Measurements from ENCODE around the gene EXT2. TPM values are rescaled to one million over a fixed set of nuclear protein-coding genes. Genes with fewer than 3 reads are reported as not detected.

The EXT2 gene
- total and polyA plus RNA-seq, 2 of the 13 experiments (the other 11 are each of a cell fraction or from before 2014, with no cell fraction given), result 61.5 to 68.7 TPM

DNA sequence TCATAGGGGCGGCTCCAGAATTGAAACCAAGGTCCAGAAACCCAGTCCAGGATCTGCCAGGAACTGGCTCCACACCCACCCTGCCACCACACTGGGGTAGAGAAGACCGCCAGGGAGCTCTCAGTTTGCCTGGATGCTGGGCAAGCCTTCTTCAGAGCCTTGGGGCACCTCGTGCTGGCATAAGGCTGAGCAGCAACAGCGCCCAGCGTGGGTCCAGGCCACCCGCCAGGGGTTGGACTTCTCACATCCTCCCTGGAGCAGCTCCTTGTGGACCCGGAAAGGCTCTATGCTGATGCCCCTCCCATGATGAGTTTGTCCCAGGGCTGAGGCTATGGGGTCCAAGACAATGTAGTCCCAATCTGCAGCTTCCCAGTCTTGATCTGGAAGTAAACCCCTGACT is 184.8 kb downstream of the EXT2 start:
- DNase-seq (ENCODE audit: low spot score) (no peak), ATAC-seq (no peak), FAIRE-seq (no peak)
- Histone ChIP-seq H2AFZ (ENCODE audit: low read length) (no peak overlapping the region), H3K27ac (ENCODE audit: extremely low read length, insufficient read depth, low read length) (no peak overlapping the region), H3K4me1 (ENCODE audit: insufficient read depth, low read length) (peaks cover 7% of the 10 kb centered on the region; the same call in 1 of the 2 replicates), H4K20me1 (ENCODE audit: insufficient read depth, low read length) (no peaks in the 10 kb centered on the region), H3K9ac (ENCODE audit: insufficient read depth, low read depth, low read length) (no peak overlapping the region), H3K36me3 (replicated peaks in 1 of 2; ENCODE audit: control insufficient read depth in 1 of 2, insufficient read depth in 2 of 2, low read length in 2 of 2) (no peaks in the 10 kb centered on the region), H3K9me3 (ENCODE audit: low read length) (0 out of 2 replicates have a peak, but pooled peaks cover 7% of the 10 kb centered on the region), H3K79me2 (ENCODE audit: insufficient read depth, low read length) (no peaks in the 10 kb centered on the region), H3K4me3 (replicated peaks in 1 of 3; ENCODE audit: insufficient read depth in 1 of 3, low read depth in 2 of 3, low read length in 3 of 3) (no peak overlapping the region), H3K4me2 (ENCODE audit: low read depth, low read length) (no peak overlapping the region), H3K27me3 (ENCODE audit: control insufficient read depth in 1 of 2, insufficient read depth in 2 of 2, low read length in 2 of 2) (peaks cover 1 to 12% of the 10 kb centered on the region in 2 experiments; a peak in 2 of 5 replicates)
- intact Hi-C loops (cut with micrococcal nuclease; ENCODE audit: unreplicated experiment), result no loop called here
- no TSS peak for BruUV-seq (replicated peaks)
- in situ Hi-C loops (cut with HindIII; ENCODE audit: extremely low pct_ligation_motif_present, low pct_unique_long_range_greater_than_20kb), result loop anchor here (25.0 kb wide), 1 partner anchor 257 kb away; no protein-coding TSS in a partner anchor
- 30% methylated on average over 3 of the region's 7 CpGs for WGBS (ENCODE audit: low lambda C conversion rate)
- no peak for TF ChIP-seq MAZ (IDR thresholded peaks at IDR 0.05; ENCODE audit: borderline replicate concordance, low read depth, low read length)
- no peak for TF ChIP-seq MAZ (CRISPR knock-in tag; IDR thresholded peaks at IDR 0.05; ENCODE audit: low read depth)
- no peak for TF ChIP-seq ZNF138 (CRISPR knock-in tag; IDR thresholded peaks at IDR 0.05; ENCODE audit: low read depth)
- no peak for TF ChIP-seq ZNF777 (CRISPR knock-in tag; IDR thresholded peaks at IDR 0.05)
- TF ChIP-seq, protein P1, sequence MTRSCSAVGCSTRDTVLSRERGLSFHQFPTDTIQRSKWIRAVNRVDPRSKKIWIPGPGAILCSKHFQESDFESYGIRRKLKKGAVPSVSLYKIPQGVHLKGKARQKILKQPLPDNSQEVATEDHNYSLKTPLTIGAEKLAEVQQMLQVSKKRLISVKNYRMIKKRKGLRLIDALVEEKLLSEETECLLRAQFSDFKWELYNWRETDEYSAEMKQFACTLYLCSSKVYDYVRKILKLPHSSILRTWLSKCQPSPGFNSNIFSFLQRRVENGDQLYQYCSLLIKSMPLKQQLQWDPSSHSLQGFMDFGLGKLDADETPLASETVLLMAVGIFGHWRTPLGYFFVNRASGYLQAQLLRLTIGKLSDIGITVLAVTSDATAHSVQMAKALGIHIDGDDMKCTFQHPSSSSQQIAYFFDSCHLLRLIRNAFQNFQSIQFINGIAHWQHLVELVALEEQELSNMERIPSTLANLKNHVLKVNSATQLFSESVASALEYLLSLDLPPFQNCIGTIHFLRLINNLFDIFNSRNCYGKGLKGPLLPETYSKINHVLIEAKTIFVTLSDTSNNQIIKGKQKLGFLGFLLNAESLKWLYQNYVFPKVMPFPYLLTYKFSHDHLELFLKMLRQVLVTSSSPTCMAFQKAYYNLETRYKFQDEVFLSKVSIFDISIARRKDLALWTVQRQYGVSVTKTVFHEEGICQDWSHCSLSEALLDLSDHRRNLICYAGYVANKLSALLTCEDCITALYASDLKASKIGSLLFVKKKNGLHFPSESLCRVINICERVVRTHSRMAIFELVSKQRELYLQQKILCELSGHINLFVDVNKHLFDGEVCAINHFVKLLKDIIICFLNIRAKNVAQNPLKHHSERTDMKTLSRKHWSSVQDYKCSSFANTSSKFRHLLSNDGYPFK (CRISPR knock-in tag; IDR thresholded peaks at IDR 0.05; ENCODE audit: borderline replicate concordance), result no peak
- POLR2A ChIA-PET, result no interaction called here
- CTCF ChIA-PET (ENCODE audit: low intra/inter-chr PET ratio, low total read pairs), result no interaction called here

DNA sequence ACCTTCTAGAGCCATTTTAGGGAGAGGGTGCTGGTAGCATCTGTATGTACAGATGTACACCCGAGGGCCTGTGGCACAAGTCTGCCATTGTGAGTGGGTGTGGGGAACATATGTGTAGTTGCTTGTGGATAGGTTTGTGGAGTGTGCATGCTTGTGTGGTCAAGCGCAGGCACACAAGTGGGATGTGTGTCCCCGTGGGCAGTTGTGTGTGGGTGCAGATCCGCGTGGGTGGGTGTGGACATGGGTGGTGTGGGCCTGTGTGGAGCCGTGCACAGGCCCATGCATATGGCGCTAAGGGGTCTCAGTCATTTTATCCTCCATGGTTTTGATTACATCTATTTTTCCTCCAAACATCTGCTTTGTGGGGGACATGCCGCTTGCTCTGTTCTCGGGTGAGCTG is 185.7 kb downstream of the EXT2 start:
- Histone ChIP-seq H3K4me1 (ENCODE audit: insufficient read depth, low read length) (peaks cover 7% of the 10 kb centered on the region; the same call in 1 of the 2 replicates), H3K9me3 (ENCODE audit: low read length) (0 out of 2 replicates have a peak, but pooled peaks cover 7% of the 10 kb centered on the region), H3K4me3 (replicated peaks in 1 of 3; ENCODE audit: insufficient read depth in 1 of 3, low read depth in 2 of 3, low read length in 3 of 3) (no peak overlapping the region), H2AFZ (ENCODE audit: low read length) (no peak overlapping the region), H3K27me3 (ENCODE audit: control insufficient read depth in 1 of 2, insufficient read depth in 2 of 2, low read length in 2 of 2) (peaks cover 1 to 12% of the 10 kb centered on the region in 2 experiments; a peak in 2 of 5 replicates), H3K79me2 (ENCODE audit: insufficient read depth, low read length) (no peaks in the 10 kb centered on the region), H3K36me3 (replicated peaks in 1 of 2; ENCODE audit: control insufficient read depth in 1 of 2, insufficient read depth in 2 of 2, low read length in 2 of 2) (no peaks in the 10 kb centered on the region), H4K20me1 (ENCODE audit: insufficient read depth, low read length) (no peaks in the 10 kb centered on the region), H3K4me2 (ENCODE audit: low read depth, low read length) (no peak overlapping the region), H3K27ac (ENCODE audit: extremely low read length, insufficient read depth, low read length) (no peak overlapping the region), H3K9ac (ENCODE audit: insufficient read depth, low read depth, low read length) (no peak overlapping the region)
- ATAC-seq, result no peak
- no peak for DNase-seq (ENCODE audit: low spot score)
- in situ Hi-C loops (cut with HindIII; ENCODE audit: extremely low pct_ligation_motif_present, low pct_unique_long_range_greater_than_20kb), result loop anchor here (25.0 kb wide), 1 partner anchor 256 kb away; no protein-coding TSS in a partner anchor
- intact Hi-C loops (cut with micrococcal nuclease; ENCODE audit: unreplicated experiment), result no loop called here
- ChIA-PET CTCF (ENCODE audit: low intra/inter-chr PET ratio, low total read pairs) (no interaction called here), POLR2A (no interaction called here)
- 40% methylated on average over 8 of the region's 9 CpGs for WGBS (ENCODE audit: low lambda C conversion rate)
- no peak for FAIRE-seq
- BruUV-seq (replicated peaks), result no TSS peak
- TF ChIP-seq SAFB2 (CRISPR knock-in tag; IDR thresholded peaks at IDR 0.05; ENCODE audit: borderline replicate concordance, low read depth) (no peak), TRIM24 (CRISPR knock-in tag; IDR thresholded peaks at IDR 0.05) (no peak), NFIC (IDR thresholded peaks at IDR 0.05; ENCODE audit: low read length) (no peak), ONECUT2 (CRISPR knock-in tag; IDR thresholded peaks at IDR 0.05) (no peak), ZBTB21 (CRISPR knock-in tag; IDR thresholded peaks at IDR 0.05) (no peak), JUN (CRISPR knock-in tag; IDR thresholded peaks at IDR 0.05) (no peak), CBFB (CRISPR knock-in tag; IDR thresholded peaks at IDR 0.05) (no peak)
- TF ChIP-seq, protein P2, sequence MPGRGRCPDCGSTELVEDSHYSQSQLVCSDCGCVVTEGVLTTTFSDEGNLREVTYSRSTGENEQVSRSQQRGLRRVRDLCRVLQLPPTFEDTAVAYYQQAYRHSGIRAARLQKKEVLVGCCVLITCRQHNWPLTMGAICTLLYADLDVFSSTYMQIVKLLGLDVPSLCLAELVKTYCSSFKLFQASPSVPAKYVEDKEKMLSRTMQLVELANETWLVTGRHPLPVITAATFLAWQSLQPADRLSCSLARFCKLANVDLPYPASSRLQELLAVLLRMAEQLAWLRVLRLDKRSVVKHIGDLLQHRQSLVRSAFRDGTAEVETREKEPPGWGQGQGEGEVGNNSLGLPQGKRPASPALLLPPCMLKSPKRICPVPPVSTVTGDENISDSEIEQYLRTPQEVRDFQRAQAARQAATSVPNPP (CRISPR knock-in tag; IDR thresholded peaks at IDR 0.05), result no peak
